AG04449 (cell line): ENCODE measurements around the gene ALX3.
"Not testable (repeated sequence)": the region's sequence is repeated elsewhere in the genome, so short reads cannot be mapped to it uniquely, and the experiment has no call there.

ENCODE experiments used
- CTCF ChIA-PET: fragments of 350-600 bp; formaldehyde crosslinking; extraction: SDS; loops from one replicate; lab custom pipeline; 2021; ENCODE audit warnings: antibody characterized with exemption; lab: Yijun Ruan, JAX
- POLR2A ChIA-PET: fragments of 400-600, 350-600 bp; formaldehyde crosslinking; extraction: SDS; loops from one replicate; lab custom pipeline; 2020; ENCODE audit warnings: antibody characterized with exemption, inconsistent platforms; lab: Yijun Ruan, JAX
- DNase-seq: peaks from one replicate; pipeline ENCODE4 v3.0.0-alpha.2; 2010; ENCODE audit warnings: low read depth, low spot score
- H3K4me3 ChIP-seq: 2 replicates; pipeline ENCODE4 v1.5.1; 2011; ENCODE audit warnings: low read depth, mild to moderate bottlenecking, control low read depth, low read length
- CTCF ChIP-seq: IDR thresholded peaks from one replicate; pipeline ENCODE4 v1.5.1; 2011; ENCODE audit warnings: mild to moderate bottlenecking, moderate library complexity, low read length, control low read depth, inconsistent platforms; ENCODE audit not compliant: insufficient read depth; ENCODE audit errors: missing control alignments

Gene ALX3

GRCh38 chr1:110082477-110082876, 12.0 kb upstream of the ALX3 start:
- no peak overlapping the region for H3K4me3 ChIP-seq
- ChIA-PET POLR2A (no interaction called here), CTCF (interaction anchor here (0.6 to 38.2 kb wide), 6 partner anchors 9 to 61 kb away, joined by 3 to 935 read pairs (median 14); no protein-coding TSS in a partner anchor)
- TF ChIP-seq CTCF, result no peak
- no peak for DNase-seq

GRCh38 chr1:110081061-110081460, 10.6 kb upstream of the ALX3 start:
- no peak overlapping the region for H3K4me3 ChIP-seq
- CTCF ChIA-PET, result interaction anchor here (1.0 to 38.2 kb wide), 6 partner anchors 8 to 36 kb away, joined by 4 to 935 read pairs (median 14); no protein-coding TSS in a partner anchor
- DNase-seq, result no peak
- POLR2A ChIA-PET, result interaction anchor here (0.8 kb wide), 1 partner anchor 14 kb away, joined by 4 read pairs; no protein-coding TSS in a partner anchor
- TF ChIP-seq CTCF, result no peak

- CTCF ChIA-PET, result interaction anchor here (1.2 to 5.2 kb wide), 2 partner anchors 8 to 12 kb away, joined by 4 to 51 read pairs; no protein-coding TSS in a partner anchor
- POLR2A ChIA-PET, H3K4me3 ChIP-seq, DNase-seq: not testable (repeated sequence)
Observed at GRCh38 chr1:110079995-110080394, 9.5 kb upstream of the ALX3 start.

- POLR2A ChIA-PET, result no interaction called here
- DNase-seq, result no peak
- no peak for TF ChIP-seq CTCF
- CTCF ChIA-PET, result interaction anchor here (1.0 to 5.2 kb wide), 6 partner anchors 11 to 41 kb away, joined by 3 to 51 read pairs (median 14); no protein-coding TSS in a partner anchor
- no peak overlapping the region for H3K4me3 ChIP-seq
Observed at GRCh38 chr1:110076789-110077500, 6.5 kb upstream of the ALX3 start.

GRCh38 chr1:110074166-110074565, 3.7 kb upstream of the ALX3 start:
- no peak for TF ChIP-seq CTCF
- DNase-seq, result no peak
- H3K4me3 ChIP-seq, result no peak overlapping the region
- POLR2A ChIA-PET, result no interaction called here
- CTCF ChIA-PET, result interaction anchor here (0.9 to 2.3 kb wide), 5 partner anchors 10 to 31 kb away, joined by 3 to 12 read pairs (median 6); no protein-coding TSS in a partner anchor

- ChIA-PET CTCF (interaction anchor here (1.3 to 3.1 kb wide), 4 partner anchors 10 to 23 kb away, joined by 3 to 23 read pairs (median 14); no protein-coding TSS in a partner anchor), POLR2A (interaction anchor here (0.8 kb wide), 1 partner anchor 13 kb away, joined by 3 read pairs; no protein-coding TSS in a partner anchor)
- H3K4me3 ChIP-seq, result no peak overlapping the region
- TF ChIP-seq CTCF, result no peak
- no peak for DNase-seq
Observed at GRCh38 chr1:110070282-110070669, 196 bp downstream of the ALX3 start.
